Measurements from ENCODE around the gene PABPN1L. TPM values are rescaled to one million over a fixed set of nuclear protein-coding genes. Genes with fewer than 3 reads are reported as not detected.

PABPN1L gene
- total RNA-seq, 1 experiment from 2014 or later: not detected

Other genes with a start within 250 kb of the PABPN1L start
- not detected in 2 replicates for gene IL17C, start 228.1 kb downstream of the PABPN1L start, total RNA-seq (2014; rRNA removed; shearing (Covaris generic))
- 0.10 TPM in 1 of 2 replicates, not detected in the other for gene CYBA, start 215.6 kb downstream of the PABPN1L start, total RNA-seq (2014; rRNA removed; shearing (Covaris generic))
- gene MVD, start 203.6 kb downstream of the PABPN1L start, total RNA-seq (2014; rRNA removed; shearing (Covaris generic)): 58.6 and 60.3 TPM in 2 replicates
- gene SNAI3, start 180.2 kb downstream of the PABPN1L start, total RNA-seq (2014; rRNA removed; shearing (Covaris generic)): 0.30 and 0.51 TPM in 2 replicates
- gene RNF166, start 160.3 kb downstream of the PABPN1L start, total RNA-seq (2014; rRNA removed; shearing (Covaris generic)): 31.9 and 38.1 TPM in 2 replicates
- 26.6 and 31.0 TPM in 2 replicates for gene CTU2, start 160.2 kb downstream of the PABPN1L start, total RNA-seq (2014; rRNA removed; shearing (Covaris generic))
- 152 and 159 TPM in 2 replicates for gene PIEZO1, start 81.4 kb downstream of the PABPN1L start, total RNA-seq (2014; rRNA removed; shearing (Covaris generic))
- 33.5 and 64.6 TPM in 2 replicates for gene CDT1, start 62.9 kb downstream of the PABPN1L start, total RNA-seq (2014; rRNA removed; shearing (Covaris generic))
- 374 and 377 TPM in 2 replicates for gene APRT, start 54.7 kb downstream of the PABPN1L start, total RNA-seq (2014; rRNA removed; shearing (Covaris generic))
- 5.1 and 7.4 TPM in 2 replicates for gene GALNS, start 9.7 kb downstream of the PABPN1L start, total RNA-seq (2014; rRNA removed; shearing (Covaris generic))
- 58.5 and 74.3 TPM in 2 replicates for gene TRAPPC2L, start 9.5 kb downstream of the PABPN1L start, total RNA-seq (2014; rRNA removed; shearing (Covaris generic))
- gene CBFA2T3, start 110.5 kb upstream of the PABPN1L start, total RNA-seq (2014; rRNA removed; shearing (Covaris generic)): not detected in 2 replicates
- 30.5 and 31.2 TPM in 2 replicates for gene ACSF3, start 227.2 kb upstream of the PABPN1L start, total RNA-seq (2014; rRNA removed; shearing (Covaris generic))